OCI-LY1 (cell line): ENCODE data around the gene SPOP.

Experiments used
- H2AFZ ChIP-seq: fragments of 200-600 bp; sonication (generic), shearing (Covaris generic); 2 replicates; pipeline ENCODE4 v1.6.0; 2014; ENCODE audit warnings: antibody characterized with exemption, mild to moderate bottlenecking, low read length
- H3F3A ChIP-seq: fragments of 200-600 bp; sonication (generic), shearing (Covaris generic); 2 replicates; pipeline ENCODE4 v1.6.0; 2014; ENCODE audit warnings: mild to moderate bottlenecking, antibody characterized with exemption, low read length, moderate library complexity; ENCODE audit not compliant: insufficient read depth
- H3K27ac ChIP-seq: fragments of 200-600 bp; sonication (generic); 2 replicates; pipeline ENCODE4 v1.5.1; 2014; ENCODE audit warnings: low read length, mixed run types, mild to moderate bottlenecking, low read depth; ENCODE audit not compliant: poor library complexity, severe bottlenecking
- H3K27me3 ChIP-seq: fragments of 200-600 bp; sonication (generic); 2 replicates; pipeline ENCODE4 v1.6.0; 2014; ENCODE audit warnings: antibody characterized with exemption, mild to moderate bottlenecking, low read length, moderate library complexity; ENCODE audit not compliant: insufficient read depth
- H3K36me3 ChIP-seq: fragments of 200-600 bp; sonication (generic); 2 replicates; pipeline ENCODE4 v1.6.1; 2014; ENCODE audit warnings: mild to moderate bottlenecking, antibody characterized with exemption, low read length, moderate library complexity, mixed read lengths; ENCODE audit not compliant: insufficient read depth
- H3K4me1 ChIP-seq: fragments of 200-600 bp; sonication (generic); 2 replicates; pipeline ENCODE4 v1.5.1; 2014; ENCODE audit warnings: mild to moderate bottlenecking, low read length, moderate library complexity; ENCODE audit not compliant: insufficient read depth, severe bottlenecking
- H3K4me2 ChIP-seq: fragments of 200-600 bp; sonication (generic), shearing (Covaris generic); 2 replicates; pipeline ENCODE4 v1.6.1; 2014; ENCODE audit warnings: low read length
- H3K4me3 ChIP-seq: fragments of 200-600 bp; sonication (generic); 2 replicates; pipeline ENCODE4 v1.5.1; 2014; ENCODE audit warnings: low read length, low read depth, mild to moderate bottlenecking, mixed read lengths; ENCODE audit not compliant: poor library complexity, severe bottlenecking
- H3K79me2 ChIP-seq: fragments of 200-600 bp; shearing (Covaris generic); 2 replicates; pipeline ENCODE4 v1.6.1; 2016; ENCODE audit warnings: mixed run types, low read length, mixed read lengths; ENCODE audit not compliant: insufficient read depth
- H3K9ac ChIP-seq: fragments of 200-600 bp; sonication (generic), shearing (Covaris generic); 2 replicates; pipeline ENCODE4 v1.6.1; 2014; ENCODE audit warnings: mild to moderate bottlenecking, low read length, mixed read lengths
- H3K9me2 ChIP-seq: fragments of 200-600 bp; sonication (generic), shearing (Covaris generic); 2 replicates; pipeline ENCODE4 v1.6.1; 2014; ENCODE audit warnings: low read depth, mild to moderate bottlenecking, low read length, mixed read lengths
- H3K9me3 ChIP-seq: fragments of 200-600 bp; shearing (Covaris generic); 2 replicates; pipeline ENCODE4 v1.6.1; 2014; ENCODE audit warnings: low read length, mixed read lengths
- H4K20me1 ChIP-seq: fragments of 200-600 bp; sonication (generic), shearing (Covaris generic); 2 replicates; pipeline ENCODE4 v1.6.0; 2016; ENCODE audit warnings: mild to moderate bottlenecking, low read length; ENCODE audit not compliant: insufficient read depth
- CTCF ChIP-seq: fragments of 200-600 bp; sonication (generic), shearing (Covaris generic); IDR thresholded peaks from 2 replicates; pipeline ENCODE4 v1.5.1; 2017; ENCODE audit warnings: mild to moderate bottlenecking, antibody characterized with exemption, low read length, moderate library complexity, mixed read lengths
- EZH2 ChIP-seq: fragments of 200-600 bp; sonication (generic), shearing (Covaris generic); IDR thresholded peaks from 2 replicates; pipeline ENCODE4 v1.8.0; 2017; ENCODE audit warnings: borderline replicate concordance, mixed run types, mild to moderate bottlenecking, antibody characterized with exemption, low read length, moderate library complexity, mixed read lengths

The SPOP gene

DNA sequence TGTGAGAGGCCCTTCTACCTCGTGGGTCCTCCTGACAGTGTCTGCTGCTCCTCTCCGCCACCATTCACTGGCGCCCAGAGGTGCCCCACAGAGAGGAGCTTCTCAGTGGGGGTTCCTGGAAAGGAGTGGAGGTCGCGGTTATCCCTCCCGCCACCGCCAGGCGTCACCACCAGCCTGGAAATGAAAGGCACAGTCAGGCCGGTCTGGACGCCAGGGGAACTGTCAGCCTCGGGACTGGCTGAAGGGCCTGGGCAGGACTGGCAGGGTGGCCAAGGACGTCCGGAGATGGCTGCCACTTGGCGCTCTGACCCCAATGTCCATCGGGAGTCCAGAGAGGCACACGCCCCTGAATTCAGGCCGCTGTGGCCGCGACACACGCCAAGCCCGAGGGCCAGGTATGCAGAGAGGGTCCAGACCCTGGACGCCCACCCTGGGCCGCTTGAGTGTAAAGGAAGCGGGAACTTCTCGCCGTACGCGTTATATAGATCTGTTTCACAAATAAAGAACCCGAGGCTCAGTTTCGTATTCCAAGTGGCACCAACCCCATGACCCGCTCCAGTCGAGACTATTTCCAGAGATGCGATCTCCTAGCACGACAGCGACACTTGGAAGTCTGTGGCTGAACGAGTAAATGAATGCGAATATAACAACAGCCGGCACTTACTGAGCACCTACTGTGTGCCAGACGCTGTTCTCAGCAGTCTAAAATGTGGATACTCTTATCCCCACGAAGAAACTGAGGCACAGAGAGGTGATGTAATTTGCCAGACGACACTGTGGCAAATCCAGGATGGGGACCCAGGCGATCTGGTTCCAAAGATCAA, 109.8 kb downstream of the SPOP start:
- TF ChIP-seq CTCF, result peak; percentile 91
- no peak for TF ChIP-seq EZH2
- H3K9me3 ChIP-seq, result no peaks in the 10 kb centered on the region
- H3K36me3 ChIP-seq, result no peaks in the 10 kb centered on the region
- H3K9me2 ChIP-seq, result no peaks in the 10 kb centered on the region
- peaks cover 4% of the 10 kb centered on the region; the same call in 1 of the 2 replicates for H3K27me3 ChIP-seq
- no peaks in the 10 kb centered on the region for H3K79me2 ChIP-seq
- H3K4me3 ChIP-seq, result no peak overlapping the region
- peaks cover 10% of the 10 kb centered on the region for H3K4me1 ChIP-seq
- H3K9ac ChIP-seq, result no peak overlapping the region
- H2AFZ ChIP-seq, result no peak overlapping the region
- no peaks in the 10 kb centered on the region for H4K20me1 ChIP-seq
- H3K4me2 ChIP-seq, result peak overlapping the region; percentile 49
- no peaks in the 10 kb centered on the region for H3F3A ChIP-seq
- H3K27ac ChIP-seq, result no peak overlapping the region

- no peaks in the 10 kb centered on the region for H4K20me1 ChIP-seq
- H3K36me3 ChIP-seq, result no peaks in the 10 kb centered on the region
- peaks cover 10% of the 10 kb centered on the region for H3K4me1 ChIP-seq
- H3K4me3 ChIP-seq, result no peak overlapping the region
- H3K9me3 ChIP-seq, result no peaks in the 10 kb centered on the region
- peaks cover 4% of the 10 kb centered on the region; the same call in 1 of the 2 replicates for H3K27me3 ChIP-seq
- H2AFZ ChIP-seq, result no peak overlapping the region
- no peak overlapping the region for H3K4me2 ChIP-seq
- no peak overlapping the region for H3K9ac ChIP-seq
- TF ChIP-seq CTCF (no peak), EZH2 (no peak)
- H3F3A ChIP-seq, result no peaks in the 10 kb centered on the region
- no peaks in the 10 kb centered on the region for H3K79me2 ChIP-seq
- no peaks in the 10 kb centered on the region for H3K9me2 ChIP-seq
- H3K27ac ChIP-seq, result no peak overlapping the region
Observed at GRCh38 chr17:49567104-49567521, 110.8 kb downstream of the SPOP start.

DNA sequence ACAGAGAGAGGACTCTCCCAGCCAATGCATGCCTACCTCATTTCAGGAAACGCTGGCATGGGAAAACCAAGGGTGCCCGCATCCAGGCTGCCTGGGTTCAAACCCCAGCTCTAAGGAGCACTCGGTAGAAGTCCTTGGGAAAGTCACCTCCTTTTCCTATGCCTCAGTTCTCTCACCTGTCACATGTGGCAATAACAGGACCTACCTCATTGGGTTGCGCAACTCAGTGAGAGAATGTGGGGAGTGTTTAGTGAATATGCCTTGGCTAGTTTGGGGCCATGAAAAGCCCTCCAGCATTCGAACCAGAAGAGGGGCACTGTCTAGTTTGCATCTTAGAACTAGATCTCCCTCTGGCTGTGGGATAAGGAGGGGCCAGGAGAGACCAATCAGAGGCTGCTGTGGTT, 111.2 kb downstream of the SPOP start:
- Histone ChIP-seq H4K20me1 (no peaks in the 10 kb centered on the region), H3K9me3 (no peaks in the 10 kb centered on the region), H3K36me3 (no peaks in the 10 kb centered on the region), H3K9ac (no peak overlapping the region), H3K27me3 (peaks cover 4% of the 10 kb centered on the region; the same call in 1 of the 2 replicates), H3K4me3 (no peak overlapping the region), H3K27ac (no peak overlapping the region), H3K9me2 (no peaks in the 10 kb centered on the region), H3K4me1 (peaks cover 10% of the 10 kb centered on the region), H3F3A (no peaks in the 10 kb centered on the region), H2AFZ (no peak overlapping the region), H3K79me2 (no peaks in the 10 kb centered on the region), H3K4me2 (no peak overlapping the region)
- no peak for TF ChIP-seq CTCF
- TF ChIP-seq EZH2, result no peak
